Neural progenitor cell (in vitro differentiated cells): ENCODE results near the gene RAB11B. TPM values are rescaled to one million over a fixed set of nuclear protein-coding genes. Genes with fewer than 3 reads are reported as not detected.
"Not testable (repeated sequence)": the region's sequence is repeated elsewhere in the genome, so short reads cannot be mapped to it uniquely, and the experiment has no call there.

Experiments used
- DNase-seq: peaks from one replicate; pipeline ENCODE4 v3.0.0-alpha.2; 2016; ENCODE audit warnings: low spot score
- H2AFZ ChIP-seq: fragments of 200-600 bp; sonication (generic); replicated peaks from 2 replicates; pipeline ENCODE4 v1.6.1; 2016; ENCODE audit warnings: antibody characterized with exemption
- H3F3A ChIP-seq: fragments of 200-600 bp; sonication (generic); 2 replicates; pipeline ENCODE4 v1.6.1; 2016; ENCODE audit warnings: antibody characterized with exemption, low read depth
- H3K27ac ChIP-seq: fragments of 200-600 bp; sonication (generic); 2 replicates; pipeline ENCODE4 v1.5.1; 2016; ENCODE audit warnings: mild to moderate bottlenecking
- H3K27me3 ChIP-seq: fragments of 200-600 bp; sonication (generic); 2 replicates; pipeline ENCODE4 v1.6.1; 2016; ENCODE audit warnings: mild to moderate bottlenecking, moderate library complexity
- H3K36me3 ChIP-seq: fragments of 200-600 bp; sonication (generic); 2 replicates; pipeline ENCODE4 v1.5.1; 2016
- H3K4me1 ChIP-seq: fragments of 200-600 bp; sonication (generic); 2 replicates; pipeline ENCODE4 v1.6.1; 2016; ENCODE audit warnings: mixed run types
- H3K4me2 ChIP-seq: fragments of 200-600 bp; sonication (generic); 2 replicates; pipeline ENCODE4 v1.6.1; 2016
- H3K4me3 ChIP-seq: fragments of 200-600 bp; sonication (generic); 2 replicates; pipeline ENCODE4 v1.5.1; 2016
- H3K79me2 ChIP-seq: fragments of 200-600 bp; sonication (generic); 2 replicates; pipeline ENCODE4 v1.6.1; 2016; ENCODE audit warnings: low read depth
- H3K9ac ChIP-seq: fragments of 200-600 bp; sonication (generic); 2 replicates; pipeline ENCODE4 v1.6.1; 2016
- H3K9me3 ChIP-seq: fragments of 200-600 bp; sonication (generic); 2 replicates; pipeline ENCODE4 v1.5.1; 2016; ENCODE audit warnings: low read depth
- H4K20me1 ChIP-seq: fragments of 200-600 bp; sonication (generic); 2 replicates; pipeline ENCODE4 v1.6.1; 2016; ENCODE audit warnings: low read depth
- H3K27ac Mint-ChIP-seq: 3 replicates; pipeline ENCODE4 v1.8.0; 2021; ENCODE audit warnings: mixed read lengths
- H3K27me3 Mint-ChIP-seq: 2 replicates; pipeline ENCODE4 v1.8.0; 2022; ENCODE audit warnings: low read depth, mild to moderate bottlenecking, inconsistent platforms, moderate library complexity, mixed read lengths; ENCODE audit not compliant: insufficient read depth
- H3K36me3 Mint-ChIP-seq: 3 replicates; pipeline ENCODE4 v1.8.0; 2021; ENCODE audit warnings: mixed read lengths
- H3K4me1 Mint-ChIP-seq: 3 replicates; pipeline ENCODE4 v1.8.0; 2021; ENCODE audit warnings: mixed read lengths
- H3K4me3 Mint-ChIP-seq: 3 replicates; pipeline ENCODE4 v1.8.0; 2021; ENCODE audit warnings: mild to moderate bottlenecking, moderate library complexity, mixed read lengths
- H3K9me3 Mint-ChIP-seq: 3 replicates; pipeline ENCODE4 v1.8.0; 2020; ENCODE audit warnings: mixed read lengths
- EZH2 ChIP-seq: fragments of 200-600 bp; sonication (generic); IDR thresholded peaks from 2 replicates; pipeline ENCODE4 v1.6.1; 2017; ENCODE audit warnings: antibody characterized with exemption, mild to moderate bottlenecking, moderate library complexity
- EZH2phosphoT487 ChIP-seq: fragments of 200-600 bp; sonication (generic); IDR thresholded peaks from 2 replicates; pipeline ENCODE4 v1.6.1; 2017; ENCODE audit warnings: antibody characterized with exemption
- total RNA-seq: library from RNA; depleted of rRNA; stranded (reverse); fragments of >200 nt; gene quantifications from 2 replicates; pipeline ENCODE4 v1.2.3, GENCODE V29; 2015; ENCODE audit warnings: low replicate concordance
- TF ChIP-seq, protein P1 (sequence below): fragments of 200-600 bp; sonication (generic); IDR thresholded peaks from 2 replicates; pipeline ENCODE4 v1.5.1; 2017; ENCODE audit warnings: antibody characterized with exemption, mild to moderate bottlenecking

Gene RAB11B
- total RNA-seq, 1 donor from 2014 or later, result 17.1 TPM

GRCh38 chr19:8441725-8442544 lies 51.8 kb downstream of the RAB11B start:
- peak; percentile 33 for DNase-seq
- H3K4me3 ChIP-seq, result no peak overlapping the region
- H4K20me1 ChIP-seq, result peaks cover 20% of the 10 kb centered on the region
- Mint-ChIP-seq H3K9me3 (no peaks in the 10 kb centered on the region), H3K4me3 (peak overlapping the region; percentile 54), H3K36me3 (peaks cover 6% of the 10 kb centered on the region), H3K27me3 (peaks cover 4% of the 10 kb centered on the region), H3K27ac (peak overlapping the region; percentile 57), H3K4me1 (peaks cover 28% of the 10 kb centered on the region)
- H3F3A ChIP-seq, result peaks cover 22% of the 10 kb centered on the region
- peaks cover 28% of the 10 kb centered on the region for H3K79me2 ChIP-seq
- H3K36me3 ChIP-seq, result peaks cover 6% of the 10 kb centered on the region
- TF ChIP-seq EZH2 (no peak), EZH2phosphoT487 (no peak)
- TF ChIP-seq, protein P1, sequence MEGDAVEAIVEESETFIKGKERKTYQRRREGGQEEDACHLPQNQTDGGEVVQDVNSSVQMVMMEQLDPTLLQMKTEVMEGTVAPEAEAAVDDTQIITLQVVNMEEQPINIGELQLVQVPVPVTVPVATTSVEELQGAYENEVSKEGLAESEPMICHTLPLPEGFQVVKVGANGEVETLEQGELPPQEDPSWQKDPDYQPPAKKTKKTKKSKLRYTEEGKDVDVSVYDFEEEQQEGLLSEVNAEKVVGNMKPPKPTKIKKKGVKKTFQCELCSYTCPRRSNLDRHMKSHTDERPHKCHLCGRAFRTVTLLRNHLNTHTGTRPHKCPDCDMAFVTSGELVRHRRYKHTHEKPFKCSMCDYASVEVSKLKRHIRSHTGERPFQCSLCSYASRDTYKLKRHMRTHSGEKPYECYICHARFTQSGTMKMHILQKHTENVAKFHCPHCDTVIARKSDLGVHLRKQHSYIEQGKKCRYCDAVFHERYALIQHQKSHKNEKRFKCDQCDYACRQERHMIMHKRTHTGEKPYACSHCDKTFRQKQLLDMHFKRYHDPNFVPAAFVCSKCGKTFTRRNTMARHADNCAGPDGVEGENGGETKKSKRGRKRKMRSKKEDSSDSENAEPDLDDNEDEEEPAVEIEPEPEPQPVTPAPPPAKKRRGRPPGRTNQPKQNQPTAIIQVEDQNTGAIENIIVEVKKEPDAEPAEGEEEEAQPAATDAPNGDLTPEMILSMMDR, result no peak
- H2AFZ ChIP-seq, result no peak overlapping the region
- peak overlapping the region; percentile 34 for H3K27ac ChIP-seq
- no peaks in the 10 kb centered on the region for H3K9me3 ChIP-seq
- H3K9ac ChIP-seq, result no peak overlapping the region
- no peak overlapping the region for H3K4me2 ChIP-seq
- no peaks in the 10 kb centered on the region for H3K27me3 ChIP-seq
- H3K4me1 ChIP-seq, result peaks cover 6% of the 10 kb centered on the region

DNA sequence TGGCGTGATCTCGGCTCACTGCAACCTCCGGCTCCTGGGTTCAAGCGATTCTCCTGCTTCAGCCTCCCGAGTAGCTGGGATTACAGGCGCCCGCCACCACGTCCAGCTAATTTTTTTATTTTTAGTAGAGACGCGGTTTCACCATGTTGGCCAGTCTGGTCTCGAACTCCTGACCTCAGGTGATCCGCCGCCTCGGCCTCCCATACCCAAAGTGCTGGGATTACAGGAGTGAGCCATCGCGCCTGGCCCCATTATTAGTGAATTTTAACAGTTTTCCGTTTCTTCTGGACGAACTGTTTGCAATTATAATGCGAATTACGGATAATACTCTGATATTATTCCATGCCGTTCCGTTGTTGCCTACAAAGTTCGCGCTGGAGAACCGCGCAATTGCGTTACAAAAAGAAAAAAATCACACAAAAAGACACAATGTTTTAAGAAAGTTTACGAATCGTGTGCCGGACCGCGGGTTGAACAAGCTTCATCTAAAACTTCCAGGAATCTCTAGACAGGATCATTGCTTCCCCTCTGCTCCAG lies 54.0 kb downstream of the RAB11B start:
- peak overlapping the region; percentile 97 for H3K4me2 ChIP-seq
- H2AFZ ChIP-seq, result peak overlapping the region; percentile 92
- H3K9ac ChIP-seq, result peak overlapping the region; percentile 92
- H3K4me1 ChIP-seq, result peaks cover 27% of the 10 kb centered on the region
- not testable (repeated sequence) for H3K27me3 ChIP-seq, H3K9me3 ChIP-seq, H3K27me3 Mint-ChIP-seq, H3K9me3 Mint-ChIP-seq, H3K36me3 ChIP-seq
- peaks cover 12% of the 10 kb centered on the region for H3K36me3 Mint-ChIP-seq
- H3K4me3 Mint-ChIP-seq, result peak overlapping the region; percentile 88
- peaks cover 43% of the 10 kb centered on the region for H4K20me1 ChIP-seq
- peak overlapping the region; percentile 87 for H3K27ac ChIP-seq
- H3K79me2 ChIP-seq, result peaks cover 51% of the 10 kb centered on the region
- DNase-seq, result peak; percentile 10
- peaks cover 39% of the 10 kb centered on the region for H3F3A ChIP-seq
- peak overlapping the region; percentile 80 for H3K27ac Mint-ChIP-seq
- H3K4me1 Mint-ChIP-seq, result peaks cover 42% of the 10 kb centered on the region
- peak overlapping the region; percentile 94 for H3K4me3 ChIP-seq

DNA sequence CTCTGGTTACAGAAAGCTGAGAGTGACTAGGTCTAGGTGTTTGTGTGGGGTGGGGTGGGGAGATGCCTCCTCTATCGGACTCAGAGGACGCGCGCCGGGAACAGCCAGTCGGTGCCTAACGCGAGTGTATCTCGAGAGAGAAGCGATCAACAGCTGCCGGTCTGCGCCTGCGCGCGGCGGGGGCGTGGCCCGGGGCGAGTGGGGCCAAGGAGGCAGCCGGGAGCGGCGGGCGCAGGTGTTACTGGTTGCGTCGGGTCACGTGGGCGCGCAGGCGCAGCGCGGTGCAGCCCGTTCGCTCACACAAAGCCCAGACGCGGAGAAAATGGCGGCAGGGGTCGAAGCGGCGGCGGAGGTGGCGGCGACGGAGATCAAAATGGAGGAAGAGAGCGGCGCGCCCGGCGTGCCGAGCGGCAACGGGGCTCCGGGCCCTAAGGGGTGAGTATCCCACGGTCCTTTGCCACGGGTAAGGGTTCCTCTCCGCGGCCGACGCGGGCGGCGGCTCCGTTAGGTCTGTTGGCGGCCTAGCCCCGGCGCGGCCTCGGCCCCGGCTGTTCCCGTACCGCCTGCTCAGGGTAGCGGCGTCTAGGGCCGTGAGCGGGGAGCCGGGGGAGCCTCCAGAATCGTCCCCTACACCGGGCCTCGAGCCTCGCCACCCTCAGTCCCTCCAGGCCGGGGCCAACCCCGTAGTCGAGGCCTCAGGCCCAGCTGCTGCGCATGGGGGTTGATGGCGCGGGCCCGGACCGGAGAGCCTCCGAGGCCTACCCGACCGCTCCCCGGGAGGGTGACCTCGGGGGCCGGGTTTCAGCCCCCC lies 54.7 kb downstream of the RAB11B start, which contains the start of gene HNRNPM:
Gene HNRNPM, plus strand, starts transcription at position 299 of the 811 bp plus-strand sequence. Its CDS starts 24 bp downstream, at position 323.
- Histone ChIP-seq H3K4me3 (peak within 1 kb of the TSS; percentile 94), H3K4me2 (peak within 1 kb of the TSS; percentile 97), H2AFZ (peak within 1 kb of the TSS; percentile 92), H3K27ac (peak within 1 kb of the TSS; percentile 91), H3K9ac (peak within 1 kb of the TSS; percentile 99), H3K27me3 (no peaks in the 10 kb centered on the region), H4K20me1 (peaks cover 48% of the 10 kb centered on the region), H3K9me3 (no peaks in the 10 kb centered on the region), H3K4me1 (peaks cover 28% of the 10 kb centered on the region), H3K79me2 (peaks cover 57% of the 10 kb centered on the region), H3K36me3 (peaks cover 8% of the 10 kb centered on the region), H3F3A (peaks cover 41% of the 10 kb centered on the region)
- peaks cover 13% of the 10 kb centered on the region for H3K36me3 Mint-ChIP-seq
- TF ChIP-seq EZH2phosphoT487 (no peak), EZH2 (no peak)
- TF ChIP-seq, protein P1, result no peak
- peak; percentile 99 for DNase-seq
- H3K4me1 Mint-ChIP-seq, result peaks cover 44% of the 10 kb centered on the region
- H3K27me3 Mint-ChIP-seq, result peaks cover 6% of the 10 kb centered on the region
- H3K27ac Mint-ChIP-seq, result peak within 1 kb of the TSS; percentile 94
- no peaks in the 10 kb centered on the region for H3K9me3 Mint-ChIP-seq
- H3K4me3 Mint-ChIP-seq, result peak within 1 kb of the TSS; percentile 88
